ENCODE data around the gene NXPH1.

The NXPH1 gene

DNA sequence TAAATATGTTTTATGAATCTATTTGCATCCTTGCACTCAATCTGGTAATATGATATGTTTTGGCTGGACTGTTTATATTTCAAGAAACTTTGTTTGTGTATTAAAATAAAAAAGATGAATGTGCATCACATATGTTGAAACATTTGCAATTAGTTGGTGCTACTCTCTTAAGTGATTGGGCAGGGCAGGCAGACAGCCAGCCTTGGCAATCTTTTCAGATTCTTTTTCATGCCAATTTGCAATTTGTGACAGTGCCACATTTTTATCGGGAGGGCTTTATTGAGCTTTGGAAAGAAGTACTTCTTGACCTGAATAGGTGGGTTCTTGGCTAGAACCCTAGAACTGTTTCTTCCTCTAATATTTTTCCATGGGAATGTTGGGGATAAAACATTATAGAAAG, 152.2 kb downstream of the NXPH1 start:
- in situ Hi-C loops (cut with HindIII; ENCODE audit: low sequenced_read_pairs): no loop called here

DNA sequence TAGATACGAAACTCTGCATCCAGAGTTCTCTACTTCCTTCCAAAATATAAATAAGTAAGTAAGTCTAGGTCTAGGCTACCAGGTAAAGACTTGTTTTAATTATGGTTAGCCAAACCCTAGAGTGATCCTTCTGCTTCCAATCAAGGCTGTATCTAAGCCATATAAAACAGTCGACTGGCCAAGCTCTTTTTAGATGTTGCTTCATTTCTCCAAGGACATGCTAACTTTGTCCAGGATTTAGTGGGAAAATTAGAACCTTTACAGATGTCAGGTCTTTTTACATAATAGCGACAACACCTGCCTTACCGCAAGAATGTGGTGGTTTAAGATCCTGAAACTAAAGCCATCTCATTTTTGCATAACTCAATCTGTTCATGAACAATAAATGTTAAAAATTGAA, 156.8 kb downstream of the NXPH1 start:
- in situ Hi-C loops (cut with HindIII; ENCODE audit: low sequenced_read_pairs): no loop called here

DNA sequence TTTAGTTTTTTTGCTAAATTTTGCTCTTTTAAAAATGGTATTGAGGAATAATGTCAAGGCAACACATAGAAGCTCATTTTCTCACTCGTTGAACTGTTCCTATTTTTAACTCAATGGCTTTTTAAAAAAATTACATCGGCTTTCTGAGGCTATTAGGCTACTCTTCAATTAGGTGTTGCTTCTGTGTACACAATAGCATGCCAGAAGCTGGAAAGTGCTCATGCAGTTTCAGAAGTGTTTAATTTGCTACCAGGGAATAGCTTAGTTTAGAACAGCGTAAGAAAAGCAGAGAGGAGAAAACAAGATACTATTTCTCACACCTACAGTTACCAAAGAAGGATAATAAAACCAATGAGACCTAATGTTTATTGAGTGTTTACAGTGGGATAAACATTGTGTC, 157.4 kb downstream of the NXPH1 start:
- in situ Hi-C loops (cut with HindIII; ENCODE audit: low sequenced_read_pairs): no loop called here

DNA sequence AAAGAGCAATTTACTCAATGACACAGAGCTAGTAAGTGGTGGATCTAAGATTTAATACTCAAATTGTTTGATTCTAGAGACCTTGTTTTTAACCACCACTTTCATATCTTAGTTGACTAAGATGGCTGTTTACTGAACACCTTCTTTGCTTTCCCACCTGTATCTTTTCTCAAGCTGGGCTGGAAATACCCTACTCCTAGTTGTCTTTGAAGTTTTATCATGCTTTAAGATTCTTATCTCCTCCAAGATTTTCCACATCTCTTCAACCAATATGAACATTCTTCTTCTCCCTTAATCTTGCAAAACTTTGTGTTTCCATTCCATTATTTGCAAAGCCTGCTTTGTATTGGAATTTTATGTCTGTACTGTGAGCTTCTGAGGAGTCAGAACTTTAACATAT, 157.9 kb downstream of the NXPH1 start:
- in situ Hi-C loops (cut with HindIII; ENCODE audit: low sequenced_read_pairs): no loop called here

DNA sequence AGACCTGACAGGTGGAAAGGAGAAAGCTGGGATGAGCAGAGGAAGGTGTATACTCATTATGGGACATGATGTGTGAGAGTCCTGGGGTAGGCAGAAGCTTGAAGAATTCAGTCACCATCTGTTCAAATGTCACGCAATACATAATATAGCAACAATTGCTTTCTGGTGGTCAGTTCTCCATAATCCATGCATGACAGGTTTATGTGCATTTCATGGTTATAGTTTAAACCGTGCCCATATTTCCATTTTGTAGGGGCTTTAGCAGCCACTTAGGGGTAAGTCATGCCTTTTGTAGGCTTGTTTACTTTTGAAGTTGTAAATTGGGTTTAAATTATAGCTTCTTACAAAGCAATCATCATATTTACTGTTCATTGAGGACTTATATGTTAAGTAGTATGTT, 158.8 kb downstream of the NXPH1 start:
- in situ Hi-C loops (cut with HindIII; ENCODE audit: low sequenced_read_pairs): no loop called here

DNA sequence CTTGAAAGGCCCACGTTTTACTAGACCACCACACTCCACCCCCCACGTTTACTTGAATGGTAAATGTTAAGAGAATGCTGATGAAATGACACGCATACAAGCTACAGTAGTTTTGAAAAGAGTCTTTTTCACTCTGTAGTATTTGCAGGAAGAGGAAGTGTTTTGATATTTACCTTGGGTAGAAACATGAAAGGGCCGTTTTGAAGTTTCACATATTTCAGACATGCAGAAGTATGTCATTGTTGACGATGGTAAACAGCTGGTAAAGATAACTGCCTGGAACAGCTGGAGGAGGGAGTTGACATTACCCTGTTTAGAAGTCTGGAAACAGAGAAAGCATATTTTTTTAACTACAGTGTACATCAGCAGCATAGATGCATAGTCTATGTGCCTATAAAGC, 160.7 kb downstream of the NXPH1 start:
- in situ Hi-C loops (cut with HindIII; ENCODE audit: low sequenced_read_pairs): no loop called here

DNA sequence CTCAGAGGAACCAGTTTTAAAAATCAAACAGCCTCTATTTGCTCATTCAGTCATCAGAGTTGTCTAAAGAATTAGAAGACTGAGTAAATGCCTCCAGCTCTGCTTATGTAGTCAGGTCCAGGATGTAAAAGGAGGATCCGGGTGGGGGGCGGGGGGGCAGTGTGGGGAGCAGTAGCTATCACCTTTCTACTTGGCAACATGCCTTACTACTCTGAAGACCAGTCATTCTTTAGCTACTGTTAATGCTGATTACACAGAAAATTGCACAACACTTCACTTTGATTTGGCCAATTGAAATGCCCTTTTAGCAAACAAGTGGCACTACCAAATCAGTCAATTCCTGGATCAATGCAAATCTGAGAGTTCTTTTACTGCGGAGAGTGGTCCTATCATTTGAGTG, 164.2 kb downstream of the NXPH1 start:
- in situ Hi-C loops (cut with HindIII; ENCODE audit: low sequenced_read_pairs): no loop called here

DNA sequence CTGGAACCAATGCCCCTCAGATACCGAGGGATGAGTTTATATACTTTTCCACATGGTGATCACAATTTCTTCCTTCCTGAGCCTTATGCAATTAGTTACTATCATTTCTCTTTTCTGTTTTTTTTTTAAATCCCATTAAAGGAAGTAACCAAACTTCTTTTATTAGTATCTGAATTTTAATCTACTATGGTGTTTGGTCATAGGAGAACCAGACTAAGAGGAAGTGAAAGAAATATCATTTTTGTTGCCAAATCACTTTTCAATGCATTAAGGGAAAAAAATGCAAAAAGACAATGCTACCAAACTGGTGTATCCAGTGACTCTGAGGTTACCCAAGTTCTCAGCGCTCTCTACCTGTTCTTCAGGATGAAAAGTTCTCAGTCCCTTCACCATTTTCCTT, 167.7 kb downstream of the NXPH1 start:
- in situ Hi-C loops (cut with HindIII; ENCODE audit: low sequenced_read_pairs): no loop called here

DNA sequence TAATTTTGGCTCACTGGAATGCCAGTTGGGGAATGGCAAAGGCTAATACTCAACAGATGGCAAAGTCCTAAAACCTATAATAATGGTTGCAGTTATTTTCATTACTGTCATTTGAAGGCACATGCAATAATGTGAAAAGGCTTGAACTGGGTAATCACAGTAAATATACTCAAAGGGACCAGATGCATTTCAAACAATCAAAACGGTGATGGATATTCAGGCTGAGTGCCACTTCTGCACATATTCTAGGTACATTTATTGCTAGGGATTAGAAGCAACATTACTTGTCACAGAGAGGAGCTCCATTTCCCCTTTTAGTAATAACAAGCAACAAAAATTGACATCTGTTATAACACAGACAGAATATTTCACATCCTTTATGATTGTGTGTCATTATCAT, 171.8 kb downstream of the NXPH1 start:
- in situ Hi-C loops (cut with HindIII; ENCODE audit: low sequenced_read_pairs): no loop called here

DNA sequence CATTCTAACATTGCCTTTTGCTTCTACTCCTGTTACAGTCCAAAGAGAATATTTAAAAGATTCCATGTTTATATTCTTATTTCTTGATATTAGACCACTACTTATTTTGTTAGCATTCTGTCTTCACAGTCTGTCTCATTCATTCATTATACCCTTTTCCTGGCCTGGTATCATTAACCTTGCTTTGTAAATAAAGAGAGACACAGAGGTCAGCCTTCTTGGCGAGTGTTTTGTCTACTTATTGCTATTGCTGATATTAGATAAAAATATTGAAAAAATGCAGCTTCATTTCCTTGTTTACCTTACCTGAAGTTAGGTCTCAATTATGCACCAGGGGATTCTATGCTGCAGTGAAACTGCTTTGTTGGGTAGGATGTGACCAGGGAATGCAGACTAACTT, 179.2 kb downstream of the NXPH1 start:
- in situ Hi-C loops (cut with HindIII; ENCODE audit: low sequenced_read_pairs): no loop called here

DNA sequence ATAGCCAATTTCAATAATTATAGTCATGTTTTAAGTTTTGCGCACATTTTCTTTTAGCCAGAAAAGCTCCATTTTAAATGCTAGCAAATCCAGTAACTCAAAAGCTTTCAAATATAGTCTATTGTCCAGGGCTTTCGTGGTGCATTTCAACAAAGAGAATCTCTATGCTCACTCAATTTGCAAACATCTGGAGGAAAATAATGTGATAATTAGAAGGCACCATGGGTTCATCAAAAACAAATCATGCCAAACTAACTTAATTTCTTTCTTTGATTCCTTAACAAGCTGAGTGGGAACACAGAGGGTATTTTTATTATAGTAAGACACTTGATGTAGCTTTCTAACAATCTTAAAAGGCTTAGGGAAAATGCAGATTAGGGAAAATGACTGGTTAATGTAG, 179.8 kb downstream of the NXPH1 start:
- in situ Hi-C loops (cut with HindIII; ENCODE audit: low sequenced_read_pairs): no loop called here

DNA sequence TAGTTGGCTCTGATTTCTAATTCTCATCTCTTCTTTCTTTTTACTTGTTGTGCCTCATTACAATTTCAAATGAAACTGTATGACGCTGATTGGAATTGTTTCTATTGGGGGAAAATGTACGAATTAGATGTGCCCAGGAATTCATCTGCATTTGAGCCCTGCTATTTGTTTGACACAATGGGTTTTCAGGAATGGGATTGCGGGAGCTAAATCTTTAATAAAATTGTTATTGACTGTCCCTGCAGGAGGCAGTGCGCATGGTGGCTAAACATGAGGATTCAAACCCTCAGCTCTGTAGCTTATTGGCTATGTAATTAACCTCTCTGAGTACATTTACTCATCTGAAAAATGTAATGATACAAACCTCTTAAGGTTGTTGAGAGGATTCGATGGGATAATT, 181.6 kb downstream of the NXPH1 start:
- in situ Hi-C loops (cut with HindIII; ENCODE audit: low sequenced_read_pairs): no loop called here

DNA sequence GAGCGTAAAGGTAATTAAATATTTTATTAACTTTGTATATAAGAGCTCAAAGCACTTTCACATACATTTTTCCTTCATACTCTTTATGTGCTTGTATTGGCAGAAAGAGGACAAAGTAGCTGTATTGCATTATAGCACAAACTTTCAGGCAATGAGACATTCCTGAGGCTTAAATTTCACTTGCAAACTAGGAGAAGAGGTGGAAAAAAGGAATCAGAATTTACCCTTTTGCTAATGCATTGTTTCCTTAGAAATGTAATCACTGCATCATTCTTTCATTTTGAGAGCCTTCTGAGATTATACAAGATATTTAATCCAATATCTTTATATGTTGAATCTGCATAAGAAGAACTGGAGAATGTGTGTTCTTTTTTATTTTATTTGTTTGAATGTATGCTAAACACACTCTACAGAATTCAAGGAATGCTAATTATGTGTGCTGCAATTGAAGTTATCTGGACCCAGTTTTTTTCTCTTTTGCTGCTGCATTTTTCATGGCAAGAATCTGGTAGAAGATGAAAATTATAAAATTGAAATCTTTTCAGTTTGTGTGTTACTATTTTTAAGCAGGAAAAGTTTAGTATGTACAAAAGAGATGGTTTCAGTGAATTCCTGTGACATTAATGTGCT, 185.1 kb downstream of the NXPH1 start:
- in situ Hi-C loops (cut with HindIII; ENCODE audit: low sequenced_read_pairs): no loop called here

DNA sequence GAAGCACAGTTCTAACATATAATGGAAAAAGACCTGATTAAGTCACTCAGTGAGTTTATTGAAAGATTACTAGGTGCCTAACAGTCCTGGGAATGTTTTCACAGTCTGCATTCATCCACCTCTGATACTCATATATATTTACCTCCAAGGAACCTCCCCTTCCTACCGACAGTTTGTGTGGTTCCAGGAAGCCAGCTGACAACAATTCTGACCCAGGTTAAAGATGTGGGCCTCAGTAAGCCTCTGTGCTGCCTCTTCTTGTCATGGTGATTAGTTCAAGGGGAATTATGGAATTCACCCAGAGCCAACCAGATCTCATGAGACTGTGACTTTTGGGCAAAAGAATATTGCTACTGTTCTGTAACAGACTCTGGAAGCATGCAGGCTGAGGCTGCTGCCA, 186.8 kb downstream of the NXPH1 start:
- in situ Hi-C loops (cut with HindIII; ENCODE audit: low sequenced_read_pairs): no loop called here

DNA sequence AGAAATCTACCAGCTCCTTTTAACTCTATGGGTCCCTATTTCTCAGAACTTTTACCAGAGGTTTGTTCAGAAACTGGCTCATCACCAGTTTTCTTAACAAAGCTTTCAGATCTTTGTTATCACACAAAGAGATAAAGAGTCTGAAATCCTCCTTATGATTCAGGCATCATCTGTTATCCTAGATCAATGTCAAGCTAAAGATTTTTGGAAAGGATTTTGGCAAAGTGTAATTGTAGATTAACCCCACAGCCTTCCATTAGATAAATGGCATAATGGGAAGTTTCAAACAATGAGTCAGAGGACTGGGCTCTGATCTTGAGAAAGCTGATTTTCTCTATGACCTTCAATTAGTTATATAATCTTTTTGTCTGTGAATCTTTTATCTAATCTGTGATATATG, 192.2 kb downstream of the NXPH1 start:
- in situ Hi-C loops (cut with HindIII; ENCODE audit: low sequenced_read_pairs): no loop called here

DNA sequence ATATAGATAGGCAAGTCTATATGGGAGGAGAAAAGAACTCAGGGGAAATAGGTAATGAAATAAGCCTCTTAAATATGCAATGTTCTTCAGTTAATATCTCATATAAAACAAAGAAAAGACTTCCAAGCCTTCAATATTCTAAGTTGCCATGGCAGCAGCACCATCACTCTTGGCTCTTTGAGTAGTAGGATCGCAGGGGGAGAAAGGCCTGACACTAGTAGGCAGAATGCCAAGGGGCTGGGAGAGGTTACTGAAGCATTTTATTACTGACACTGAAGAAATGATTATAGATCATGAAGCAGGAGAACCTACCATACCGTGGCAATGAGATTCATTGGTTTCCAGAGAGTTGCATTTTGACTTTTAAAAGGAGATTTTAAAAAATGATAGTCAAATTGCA, 193.9 kb downstream of the NXPH1 start:
- in situ Hi-C loops (cut with HindIII; ENCODE audit: low sequenced_read_pairs): no loop called here

DNA sequence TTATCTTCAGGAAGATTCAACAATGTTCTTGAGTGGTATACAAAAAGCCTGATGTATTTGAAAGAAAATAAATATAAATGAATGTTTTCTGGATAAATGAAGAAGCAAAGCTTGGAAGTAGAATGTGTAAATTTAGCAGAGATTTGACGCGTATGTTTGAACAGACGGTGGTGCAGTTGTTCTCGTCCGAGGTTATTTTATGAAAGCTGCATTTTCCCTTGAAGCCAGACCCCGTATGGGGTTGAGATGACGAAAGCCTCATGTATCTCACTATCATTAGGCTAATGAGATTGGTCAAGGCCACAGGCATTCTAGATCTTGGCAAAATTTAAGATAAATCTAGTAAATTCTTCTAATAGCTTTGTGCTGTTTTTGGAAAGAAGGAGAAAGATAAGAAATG, 195.2 kb downstream of the NXPH1 start:
- in situ Hi-C loops (cut with HindIII; ENCODE audit: low sequenced_read_pairs): no loop called here

DNA sequence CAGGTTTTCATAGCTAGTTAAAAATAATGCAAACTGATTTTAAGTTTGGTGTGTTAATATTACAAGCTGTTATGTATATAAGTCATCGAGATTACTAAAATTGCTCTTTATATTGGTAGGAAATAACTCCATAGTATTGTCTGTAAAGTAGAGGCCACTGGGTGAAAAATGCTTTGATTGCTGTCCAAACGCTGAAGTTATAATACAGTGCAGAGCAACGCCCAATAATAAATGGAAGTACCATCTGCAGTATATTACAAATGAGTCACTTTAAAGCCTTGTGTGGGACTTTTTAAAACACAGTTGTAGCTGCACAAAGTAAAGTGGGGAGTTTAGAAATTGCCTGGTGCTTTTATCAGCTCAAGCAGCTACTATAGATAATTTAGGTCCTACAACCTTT, 196.1 kb downstream of the NXPH1 start:
- in situ Hi-C loops (cut with HindIII; ENCODE audit: low sequenced_read_pairs): no loop called here

DNA sequence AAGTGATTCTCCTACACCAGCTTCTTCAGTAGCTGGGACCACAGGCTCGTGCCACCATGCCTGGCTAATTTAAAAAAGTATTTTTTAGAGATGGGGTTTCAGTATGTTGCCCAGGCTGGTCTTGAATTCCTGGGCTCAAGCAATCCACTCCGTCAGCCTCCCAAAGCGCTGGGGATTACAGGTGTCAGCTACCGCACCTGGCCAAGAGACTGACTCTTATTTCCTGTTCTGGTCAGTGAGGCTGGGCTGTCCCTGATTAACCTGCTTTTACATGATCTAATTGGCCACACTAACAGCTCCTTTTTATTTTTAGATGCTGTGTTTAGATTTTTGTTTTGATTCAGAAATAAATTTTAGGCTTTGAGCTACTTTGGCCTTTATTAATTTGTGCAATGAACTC, 203.9 kb downstream of the NXPH1 start:
- in situ Hi-C loops (cut with HindIII; ENCODE audit: low sequenced_read_pairs): no loop called here

DNA sequence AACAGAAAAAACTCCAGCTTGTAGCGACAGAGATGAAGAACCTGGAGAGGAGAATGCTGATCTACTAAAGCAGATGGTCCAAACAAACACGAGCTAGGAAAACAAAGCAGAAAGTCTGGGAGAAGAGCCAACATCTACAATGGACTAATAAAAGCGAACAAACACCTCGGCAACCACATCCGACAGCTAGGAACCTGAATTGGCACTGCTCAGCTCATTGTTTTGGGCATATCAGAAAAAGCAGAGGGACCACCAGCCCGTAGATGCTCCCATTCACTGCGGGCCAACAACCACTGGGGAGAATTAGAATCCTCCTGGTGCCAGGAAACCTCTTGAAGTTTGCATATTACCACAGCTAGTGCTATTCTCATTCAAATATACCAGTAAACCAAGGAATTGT, 204.7 kb downstream of the NXPH1 start:
- in situ Hi-C loops (cut with HindIII; ENCODE audit: low sequenced_read_pairs): no loop called here

DNA sequence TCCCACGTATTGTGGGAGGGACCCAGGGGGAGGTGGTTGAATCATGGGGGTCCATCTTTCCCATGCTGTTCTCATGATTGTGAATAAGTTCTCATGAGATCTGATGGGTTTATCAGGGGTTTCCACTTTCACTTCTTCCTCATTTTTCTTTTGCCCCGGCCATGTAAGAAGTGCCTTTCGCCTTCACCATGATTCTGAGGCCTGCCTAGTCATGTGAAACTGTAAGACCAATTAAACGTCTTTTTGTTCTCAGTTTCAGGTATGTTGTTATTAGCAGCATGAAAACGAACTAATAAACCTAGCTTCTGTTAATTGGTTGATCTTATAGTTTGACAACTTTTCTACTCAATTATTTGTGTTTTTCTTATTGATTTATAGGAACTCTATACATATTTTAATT, 206.3 kb downstream of the NXPH1 start:
- in situ Hi-C loops (cut with HindIII; ENCODE audit: low sequenced_read_pairs): no loop called here

DNA sequence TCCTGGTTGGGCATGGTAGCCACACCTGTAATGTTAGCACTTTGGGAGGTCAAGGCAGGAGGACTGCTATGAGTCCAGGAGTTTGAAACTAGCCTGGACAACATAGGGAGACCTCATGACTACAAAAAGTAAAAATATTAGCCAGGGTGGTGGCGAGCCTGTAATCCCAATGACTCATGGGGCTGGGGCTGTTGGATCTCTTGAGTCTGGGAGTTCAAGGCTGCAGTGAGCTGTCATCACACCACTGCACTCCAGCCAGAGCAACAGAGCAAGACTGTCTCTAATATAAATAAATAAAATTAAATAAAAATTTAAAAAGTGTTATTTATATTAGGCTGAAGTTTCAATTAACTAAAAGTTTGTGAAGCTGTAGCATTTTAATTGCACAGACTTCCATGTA, 207.3 kb downstream of the NXPH1 start:
- in situ Hi-C loops (cut with HindIII; ENCODE audit: low sequenced_read_pairs): no loop called here

DNA sequence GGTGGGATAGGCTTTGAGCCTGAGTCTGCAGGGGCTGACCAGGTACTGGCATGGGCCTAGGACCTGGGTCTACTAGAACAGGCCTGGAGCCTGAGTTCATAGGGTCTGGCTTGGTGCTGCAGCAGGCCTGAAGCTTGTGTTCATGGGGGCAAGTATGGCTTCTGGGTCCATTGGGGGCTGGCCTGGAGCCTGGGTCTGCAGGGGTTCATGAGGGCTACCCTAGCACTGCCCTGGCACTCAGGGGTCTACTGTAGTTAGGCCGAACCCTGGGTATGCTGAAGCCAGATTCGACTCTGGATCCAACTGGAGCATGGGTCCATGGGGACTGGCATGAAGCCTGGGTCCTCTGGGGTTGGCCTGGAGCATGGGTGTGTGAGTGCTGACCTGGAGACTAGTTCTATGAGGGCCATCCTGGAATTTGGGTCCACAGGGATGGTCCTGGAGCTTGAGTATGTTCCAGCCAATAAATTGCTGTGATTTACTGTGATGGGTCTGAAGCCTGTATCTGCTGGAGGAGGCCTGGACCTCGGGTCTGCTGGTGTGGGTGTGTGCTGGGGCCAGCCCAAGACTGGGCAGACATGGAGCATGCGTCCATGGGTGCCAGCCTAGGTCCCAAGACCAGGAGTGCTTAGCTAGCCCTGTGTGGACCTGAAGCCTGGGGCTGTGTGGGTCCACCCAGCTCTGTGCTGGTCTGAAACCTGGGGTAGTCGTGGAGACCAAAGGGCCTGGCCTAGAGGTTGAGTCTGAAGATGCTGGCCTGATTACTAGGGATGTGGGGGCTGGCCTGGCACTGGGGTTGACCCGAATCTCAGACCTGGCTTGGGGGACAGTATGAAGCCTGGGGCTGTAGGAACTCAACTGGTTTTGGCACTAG, 235.5 kb downstream of the NXPH1 start:
- in situ Hi-C loops (cut with HindIII; ENCODE audit: low sequenced_read_pairs): no loop called here
